Endothelial cell of umbilical vein (primary cell): ENCODE results near the gene RPS29. TPM values are rescaled to one million over a fixed set of nuclear protein-coding genes. Genes with fewer than 3 reads are reported as not detected.

ENCODE experiments used
- BruUV-seq: library from RNA; stranded (reverse); fragments of 400-500 nt; replicated peaks from 2 replicates; lab custom pipeline; 2021; lab: Mats Ljungman, UMichigan
- CTCF ChIA-PET: fragments of 300-600, 350-600 bp; sonication (Branson Sonifier 250); formaldehyde crosslinking; loops from one replicate; lab custom pipeline; 2021; ENCODE audit warnings: antibody characterized with exemption, inconsistent platforms; lab: Charles Lee
- POLR2A ChIA-PET: fragments of 300-600, 350-600 bp; sonication (Branson Sonifier 250); formaldehyde crosslinking; loops from one replicate; lab custom pipeline; 2021; ENCODE audit warnings: antibody characterized with exemption, inconsistent platforms; lab: Charles Lee
- DNase-seq: peaks from one replicate; pipeline ENCODE4 v3.0.0-alpha.2; 2011; ENCODE audit warnings: low read depth, low spot score
- FAIRE-seq: peaks from 2 replicates; lab custom pipeline; 2011; peaks lifted over from hg19 to GRCh38; lab: Jason Lieb, UNC
- H2AFZ ChIP-seq: 2 replicates; pipeline ENCODE4 v1.6.0; 2012; ENCODE audit warnings: low read depth, low read length, control low read depth, inconsistent platforms
- H3K27ac ChIP-seq: 2 replicates; pipeline ENCODE4 v1.5.1; 2011; ENCODE audit warnings: low read depth, mild to moderate bottlenecking, control low read depth, low read length, moderate library complexity; ENCODE audit not compliant: insufficient read depth
- H3K27me3 ChIP-seq, 2 experiments: 2 replicates each; pipeline versions ENCODE4 v1.6.0 to v1.6.1; 2011; ENCODE audit warnings: low read length in 2 of 2, mixed read lengths in 1 of 2; ENCODE audit not compliant: control insufficient read depth in 2 of 2, insufficient read depth in 2 of 2
- H3K36me3 ChIP-seq, 2 experiments: 2 replicates in 1 of 2; 3 replicates in 1 of 2; pipeline ENCODE4 v1.5.1; 2011; ENCODE audit warnings: low read length in 2 of 2, mild to moderate bottlenecking in 1 of 2, moderate library complexity in 1 of 2; ENCODE audit not compliant: control insufficient read depth in 2 of 2, insufficient read depth in 2 of 2; ENCODE audit errors: extremely low read depth in 1 of 2
- H3K4me1 ChIP-seq: 3 replicates; pipeline ENCODE4 v1.5.1; 2011; ENCODE audit warnings: mild to moderate bottlenecking, low read length; ENCODE audit not compliant: control insufficient read depth, insufficient read depth; ENCODE audit errors: extremely low read depth
- H3K4me2 ChIP-seq: 2 replicates; pipeline ENCODE4 v1.6.1; 2011; ENCODE audit warnings: low read length, control low read depth, mixed read lengths; ENCODE audit not compliant: insufficient read depth
- H3K4me3 ChIP-seq, 3 experiments: fragments of 200-600 bp in 1 of 3; sonication (generic), shearing (Covaris generic) in 1 of 3; replicated peaks in 1 of 3; 2 replicates each; pipeline ENCODE4 v1.5.1; 2011 to 2016; ENCODE audit warnings: control low read depth in 3 of 3, low read length in 3 of 3, mild to moderate bottlenecking in 2 of 3, inconsistent platforms in 1 of 3, low read depth in 1 of 3, moderate library complexity in 1 of 3; ENCODE audit not compliant: insufficient read depth in 1 of 3
- H3K79me2 ChIP-seq: 2 replicates; pipeline ENCODE4 v1.6.0; 2012; ENCODE audit warnings: low read length, inconsistent platforms; ENCODE audit not compliant: control insufficient read depth, insufficient read depth
- H3K9ac ChIP-seq: replicated peaks from 2 replicates; pipeline ENCODE3; 2011; ENCODE audit warnings: low read length, control low read depth; ENCODE audit not compliant: insufficient read depth; ENCODE audit errors: extremely low read depth
- H3K9me1 ChIP-seq: replicated peaks from 3 replicates; pipeline ENCODE4 v1.6.0; 2011; ENCODE audit warnings: mild to moderate bottlenecking, low read length; ENCODE audit not compliant: control insufficient read depth, insufficient read depth; ENCODE audit errors: extremely low read depth
- H3K9me3 ChIP-seq: replicated peaks from 2 replicates; pipeline ENCODE4 v1.5.1; 2012; ENCODE audit warnings: low read length, inconsistent platforms; ENCODE audit not compliant: control insufficient read depth, insufficient read depth
- H4K20me1 ChIP-seq: replicated peaks from 2 replicates; pipeline ENCODE3; 2011; ENCODE audit warnings: mild to moderate bottlenecking, low read length; ENCODE audit not compliant: control insufficient read depth, insufficient read depth; ENCODE audit errors: extremely low read depth
- EZH2 ChIP-seq: IDR thresholded peaks from 2 replicates; pipeline ENCODE4 v1.6.1; 2012; ENCODE audit warnings: borderline replicate concordance, low read depth, mild to moderate bottlenecking, moderate library complexity, low read length, inconsistent platforms; ENCODE audit not compliant: severe bottlenecking
- FOS ChIP-seq: IDR thresholded peaks from 2 replicates; pipeline ENCODE4 v1.6.1; 2011; ENCODE audit warnings: mild to moderate bottlenecking, low read length, moderate library complexity, borderline replicate concordance; ENCODE audit not compliant: insufficient read depth
- GATA2 ChIP-seq: IDR thresholded peaks from 2 replicates; pipeline ENCODE4 v1.7.0; 2011; ENCODE audit warnings: low read depth, mild to moderate bottlenecking, moderate library complexity, mixed read lengths, low read length; ENCODE audit not compliant: insufficient read length, insufficient read depth
- JUN ChIP-seq: IDR thresholded peaks from 2 replicates; pipeline ENCODE4 v1.6.1; 2011; ENCODE audit warnings: borderline replicate concordance, low read depth; ENCODE audit not compliant: insufficient read length, insufficient read depth
- POLR2AphosphoS5 ChIP-seq: IDR thresholded peaks from 2 replicates; pipeline ENCODE4 v1.6.1; 2012; ENCODE audit warnings: low read depth, mild to moderate bottlenecking, control low read depth, low read length, moderate library complexity; ENCODE audit not compliant: insufficient read depth
- dilution Hi-C: fragments of 300-500 bp; cut with MboI; formaldehyde crosslinking; loops from one replicate; pipeline ENCODE4 v1.15.0; 2019; ENCODE audit warnings: low sequenced_read_pairs; ENCODE audit not compliant: extremely low pct_ligation_motif_present
- intact Hi-C: fragments of 100-400 bp; cut with micrococcal nuclease; formaldehyde crosslinking; loops from one replicate; pipeline ENCODE4 v1.10.0; 2022
- polyA plus RNA-seq, 4 experiments: library from polyadenylated mRNA; depleted of rRNA in 3 of 4; stranded (reverse) in 3 of 4; unstranded in 1 of 4; fragments of >200 nt; gene quantifications; 2 replicates each; pipeline versions ENCODE4 v1.2.1 to v1.2.3, GENCODE V29; 2011 to 2012; ENCODE audit warnings: missing spikeins in 1 of 4
- total RNA-seq: library from RNA; stranded (reverse); gene quantifications from 2 replicates; pipeline ENCODE4 v1.2.3, GENCODE V29; 2021

RPS29 gene
- total and polyA plus RNA-seq, 2 donors (not counting 3 experiments of a cell fraction or from before 2014, with no cell fraction given): 1,408 to 14,040 TPM

DNA sequence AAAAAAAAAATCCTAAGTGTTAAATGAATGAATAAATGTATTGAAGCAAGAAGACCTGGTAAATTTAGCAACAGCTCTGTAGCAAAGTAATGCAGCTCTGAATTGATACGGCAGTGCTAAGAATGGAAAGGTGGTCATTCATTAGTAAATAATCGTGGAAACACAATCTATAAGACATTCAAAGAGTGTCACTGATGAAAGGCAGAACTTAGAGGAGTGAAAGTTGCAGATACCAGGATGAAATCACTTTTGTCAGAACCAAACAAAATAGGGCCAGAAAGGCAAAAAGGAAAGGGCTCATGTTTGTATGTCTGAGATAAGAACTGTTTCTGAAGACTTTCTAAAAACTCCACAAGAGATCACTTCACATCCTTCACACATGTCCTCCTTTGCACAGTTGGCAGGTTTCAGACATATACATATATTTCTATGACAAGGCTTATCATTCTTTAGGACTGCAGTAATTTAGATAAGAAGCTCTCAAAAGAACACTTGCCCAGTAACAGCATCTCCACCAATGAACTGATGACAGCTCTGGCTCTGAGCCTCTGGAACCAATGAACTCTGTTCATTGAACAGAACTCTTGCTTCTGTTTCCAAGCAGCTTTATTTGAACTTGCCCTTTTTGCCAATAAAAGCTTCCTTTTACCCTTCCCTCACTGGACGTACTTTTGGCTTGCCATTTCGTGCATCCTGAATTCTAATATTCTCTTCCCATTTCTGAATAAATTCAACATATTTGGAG lies 8.3 kb upstream of the RPS29 start:
- Histone ChIP-seq H3K27ac (no peak overlapping the region), H4K20me1 (no peaks in the 10 kb centered on the region), H3K27me3 (no peaks in the 10 kb centered on the region), H3K9me3 (no peaks in the 10 kb centered on the region), H3K4me2 (no peak overlapping the region), H3K4me3 (no peak overlapping the region), H3K9ac (no peak overlapping the region), H3K36me3 (no peaks in the 10 kb centered on the region), H3K9me1 (no peaks in the 10 kb centered on the region), H2AFZ (no peak overlapping the region), H3K79me2 (peaks cover 8% of the 10 kb centered on the region), H3K4me1 (peaks cover 7% of the 10 kb centered on the region)
- peak; percentile 93 for DNase-seq
- intact Hi-C loops (no loop called here), dilution Hi-C loops (no loop called here)
- CTCF ChIA-PET: interaction anchor here (1.3 to 2.6 kb wide), 5 partner anchors 8 to 133 kb away, joined by 4 to 19 read pairs (median 6); partner anchors contain the start of genes RPL36AL and RPS29
- FAIRE-seq: peak; percentile 80
- POLR2A ChIA-PET: interaction anchor here (2.7 kb wide), 1 partner anchor 8 kb away, joined by 10 read pairs; the partner anchor contains the start of gene RPS29
- TF ChIP-seq GATA2 (no peak), EZH2 (no peak)
- no TSS peak for BruUV-seq

DNA sequence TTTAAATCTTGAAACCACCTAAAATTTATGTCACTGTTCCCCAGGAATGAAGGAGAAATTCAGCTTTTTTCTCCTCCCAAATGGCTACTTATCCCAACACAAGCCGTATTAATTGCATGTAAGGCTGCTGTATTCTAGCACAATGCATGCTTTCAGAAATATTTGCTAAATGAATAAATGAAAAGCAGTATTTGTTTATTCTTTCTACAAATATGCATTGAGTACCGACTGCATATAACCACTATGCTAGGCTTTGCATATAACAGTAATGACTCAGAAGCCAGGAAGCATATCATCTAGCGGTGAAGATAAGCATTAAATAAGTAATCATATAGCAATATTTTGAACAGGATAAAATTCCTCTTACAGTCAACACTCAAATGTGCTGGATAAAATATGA lies 6.8 kb upstream of the RPS29 start:
- Histone ChIP-seq H3K36me3 (no peaks in the 10 kb centered on the region), H4K20me1 (no peaks in the 10 kb centered on the region), H3K9ac (no peak overlapping the region), H3K4me3 (no peak overlapping the region), H2AFZ (no peak overlapping the region), H3K27me3 (no peaks in the 10 kb centered on the region), H3K4me2 (peak overlapping the region; percentile 2), H3K27ac (no peak overlapping the region), H3K9me3 (no peaks in the 10 kb centered on the region), H3K4me1 (peaks cover 7% of the 10 kb centered on the region), H3K9me1 (no peaks in the 10 kb centered on the region), H3K79me2 (no peaks in the 10 kb centered on the region)
- dilution Hi-C loops: no loop called here
- no peak for FAIRE-seq
- no TSS peak for BruUV-seq
- peak; percentile 40 for DNase-seq
- intact Hi-C loops: no loop called here
- ChIA-PET POLR2A (no interaction called here), CTCF (no interaction called here)
- TF ChIP-seq JUN: peak; percentile 13
- no peak for TF ChIP-seq POLR2AphosphoS5
- peak; percentile 67 for TF ChIP-seq FOS
